ENCODE results near the gene MYD88. TPM values are rescaled to one million over a fixed set of nuclear protein-coding genes. Genes with fewer than 3 reads are reported as not detected.

MYD88 gene
- total and polyA plus RNA-seq, 9 of the 15 experiments (the other 6 are each of a cell fraction or from before 2014, with no cell fraction given): 3.2 to 47.3 (median 27.6) TPM

DNA sequence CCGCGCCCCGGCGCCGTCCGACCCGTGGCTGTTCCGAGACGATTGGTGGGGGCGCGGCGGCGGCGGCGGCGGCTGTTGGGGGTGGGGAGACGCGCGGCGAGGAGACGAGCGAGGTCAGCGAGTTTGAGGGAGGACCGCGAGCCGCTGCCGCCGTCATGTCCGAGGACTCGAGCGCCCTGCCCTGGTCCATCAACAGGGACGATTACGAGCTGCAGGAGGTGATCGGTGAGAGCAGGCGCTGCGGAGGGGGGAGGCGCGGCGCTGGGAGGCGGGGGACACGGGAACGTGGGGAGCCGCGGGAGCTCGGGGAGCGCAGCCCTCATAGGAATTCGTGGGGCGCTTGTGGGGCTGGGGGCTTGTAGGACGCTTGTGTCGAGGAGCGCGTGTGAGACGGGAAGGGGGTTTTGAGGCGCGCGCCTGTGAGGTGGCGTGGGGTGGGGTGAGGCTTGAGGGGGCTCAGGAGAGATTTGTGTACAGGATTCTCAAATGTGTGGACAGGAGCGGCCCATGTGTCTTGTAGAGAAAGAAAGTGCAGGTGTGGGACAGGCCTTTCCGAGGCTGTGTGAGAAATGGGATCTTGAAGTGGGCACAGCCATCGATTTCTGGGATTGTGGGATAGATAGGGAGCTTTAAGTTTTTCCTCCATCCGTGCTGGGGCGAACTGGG, 27.4 kb downstream of the MYD88 start (continued):
- TF ChIP-seq ATF6 (CRISPR knock-in tag; IDR thresholded peaks at IDR 0.05) (no peak), SP1 (CRISPR knock-in tag; IDR thresholded peaks at IDR 0.05) (no peak), STAT5A (IDR thresholded peaks at IDR 0.05; ENCODE audit: borderline replicate concordance, low read length) (no peak), MTA1 (IDR thresholded peaks at IDR 0.05; ENCODE audit: borderline replicate concordance) (no peak), ZFX (CRISPR knock-in tag; IDR thresholded peaks at IDR 0.05) (peak; percentile 53; the same call in 1 of the 2 replicates), TEAD1 (CRISPR knock-in tag; IDR thresholded peaks at IDR 0.05) (0 out of 4 replicates have a peak, but pooled peaks of 1 of the 2 experiments have one; percentile 51), ARNT (IDR thresholded peaks at IDR 0.05) (no peak), ZKSCAN8 (CRISPR knock-in tag; IDR thresholded peaks at IDR 0.05) (no peak), PYGO2 (tag; IDR thresholded peaks at IDR 0.05) (no peak), EP400 (IDR thresholded peaks at IDR 0.05) (no peak; the same call in 1 of the 2 replicates), ETS1 (conservative IDR thresholded peaks at IDR 0.05; ENCODE audit: control insufficient read depth, low read depth, low read length) (peak; percentile 33; the same call in 1 of the 2 replicates), CAMTA2 (CRISPR knock-in tag; conservative IDR thresholded peaks at IDR 0.05) (no peak), KLF10 (CRISPR knock-in tag; IDR thresholded peaks at IDR 0.05) (no peak), MTA3 (IDR thresholded peaks at IDR 0.05; ENCODE audit: borderline replicate concordance) (no peak), SRSF1 (IDR thresholded peaks at IDR 0.05; ENCODE audit: low read depth, low read length) (no peak), YY1 (IDR thresholded peaks at IDR 0.05; ENCODE audit: borderline replicate concordance in 1 of 3, control insufficient read depth in 1 of 3, extremely low read depth in 1 of 3, insufficient read depth in 3 of 3, insufficient read length in 1 of 3, insufficient replicate concordance in 2 of 3, low read depth in 1 of 3, low read length in 2 of 3) (peak in 1 of 3 experiments; percentile 52), RBM14 (IDR thresholded peaks at IDR 0.05; ENCODE audit: borderline replicate concordance, insufficient read depth, low read depth, low read length) (0 out of 2 replicates have a peak, but pooled peaks have one; percentile 15), KAT8 (IDR thresholded peaks at IDR 0.05; ENCODE audit: low read depth) (no peak), MCM2 (IDR thresholded peaks at IDR 0.05; ENCODE audit: low read depth) (no peak)
- TF ChIP-seq, protein P1, sequence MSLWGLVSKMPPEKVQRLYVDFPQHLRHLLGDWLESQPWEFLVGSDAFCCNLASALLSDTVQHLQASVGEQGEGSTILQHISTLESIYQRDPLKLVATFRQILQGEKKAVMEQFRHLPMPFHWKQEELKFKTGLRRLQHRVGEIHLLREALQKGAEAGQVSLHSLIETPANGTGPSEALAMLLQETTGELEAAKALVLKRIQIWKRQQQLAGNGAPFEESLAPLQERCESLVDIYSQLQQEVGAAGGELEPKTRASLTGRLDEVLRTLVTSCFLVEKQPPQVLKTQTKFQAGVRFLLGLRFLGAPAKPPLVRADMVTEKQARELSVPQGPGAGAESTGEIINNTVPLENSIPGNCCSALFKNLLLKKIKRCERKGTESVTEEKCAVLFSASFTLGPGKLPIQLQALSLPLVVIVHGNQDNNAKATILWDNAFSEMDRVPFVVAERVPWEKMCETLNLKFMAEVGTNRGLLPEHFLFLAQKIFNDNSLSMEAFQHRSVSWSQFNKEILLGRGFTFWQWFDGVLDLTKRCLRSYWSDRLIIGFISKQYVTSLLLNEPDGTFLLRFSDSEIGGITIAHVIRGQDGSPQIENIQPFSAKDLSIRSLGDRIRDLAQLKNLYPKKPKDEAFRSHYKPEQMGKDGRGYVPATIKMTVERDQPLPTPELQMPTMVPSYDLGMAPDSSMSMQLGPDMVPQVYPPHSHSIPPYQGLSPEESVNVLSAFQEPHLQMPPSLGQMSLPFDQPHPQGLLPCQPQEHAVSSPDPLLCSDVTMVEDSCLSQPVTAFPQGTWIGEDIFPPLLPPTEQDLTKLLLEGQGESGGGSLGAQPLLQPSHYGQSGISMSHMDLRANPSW (CRISPR knock-in tag; IDR thresholded peaks at IDR 0.05): no peak
- TF ChIP-seq, protein P2, sequence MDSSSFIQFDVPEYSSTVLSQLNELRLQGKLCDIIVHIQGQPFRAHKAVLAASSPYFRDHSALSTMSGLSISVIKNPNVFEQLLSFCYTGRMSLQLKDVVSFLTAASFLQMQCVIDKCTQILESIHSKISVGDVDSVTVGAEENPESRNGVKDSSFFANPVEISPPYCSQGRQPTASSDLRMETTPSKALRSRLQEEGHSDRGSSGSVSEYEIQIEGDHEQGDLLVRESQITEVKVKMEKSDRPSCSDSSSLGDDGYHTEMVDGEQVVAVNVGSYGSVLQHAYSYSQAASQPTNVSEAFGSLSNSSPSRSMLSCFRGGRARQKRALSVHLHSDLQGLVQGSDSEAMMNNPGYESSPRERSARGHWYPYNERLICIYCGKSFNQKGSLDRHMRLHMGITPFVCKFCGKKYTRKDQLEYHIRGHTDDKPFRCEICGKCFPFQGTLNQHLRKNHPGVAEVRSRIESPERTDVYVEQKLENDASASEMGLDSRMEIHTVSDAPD (CRISPR knock-in tag; IDR thresholded peaks at IDR 0.05): no peak
